CD1c-positive myeloid dendritic cell (primary cell): ENCODE measurements around the gene CD2AP.
"Not testable (repeated sequence)": the region's sequence is repeated elsewhere in the genome, so short reads cannot be mapped to it uniquely, and the experiment has no call there.

Experiments
- DNase-seq: peaks from one replicate; pipeline ENCODE4 v3.0.0-alpha.2; 2016; ENCODE audit errors: extremely low spot score

CD2AP gene

GRCh38 chr6:47563162-47563561, 85.6 kb downstream of the CD2AP start:
- no peak for DNase-seq

GRCh38 chr6:47566602-47567001, 89.0 kb downstream of the CD2AP start:
- DNase-seq, result not testable (repeated sequence)

GRCh38 chr6:47567586-47567985, 90.0 kb downstream of the CD2AP start:
- no peak for DNase-seq

- no peak for DNase-seq
These were observed 93.9 kb downstream of the CD2AP start for GRCh38 chr6:47571488-47571887.

- no peak for DNase-seq
These were observed 95.5 kb downstream of the CD2AP start for GRCh38 chr6:47573109-47573508.

- no peak for DNase-seq
These were observed 97.2 kb downstream of the CD2AP start for GRCh38 chr6:47574789-47575188.

- DNase-seq, result no peak
These were observed 101.5 kb downstream of the CD2AP start for GRCh38 chr6:47579040-47579439.

- no peak for DNase-seq
These were observed 104.0 kb downstream of the CD2AP start for GRCh38 chr6:47581591-47581990.

- no peak for DNase-seq
These were observed 109.9 kb downstream of the CD2AP start for GRCh38 chr6:47587493-47587892.

- no peak for DNase-seq
These were observed 114.7 kb downstream of the CD2AP start for GRCh38 chr6:47592131-47592840.

- no peak for DNase-seq
These were observed 116.4 kb downstream of the CD2AP start for GRCh38 chr6:47593979-47594378.

- DNase-seq, result no peak
These were observed 118.2 kb downstream of the CD2AP start for GRCh38 chr6:47595785-47596184.

GRCh38 chr6:47598367-47598766, 120.8 kb downstream of the CD2AP start:
- DNase-seq, result no peak

GRCh38 chr6:47599512-47599911, 121.9 kb downstream of the CD2AP start:
- DNase-seq, result no peak

GRCh38 chr6:47603227-47603626, 125.6 kb downstream of the CD2AP start:
- DNase-seq, result no peak

GRCh38 chr6:47603995-47604394, 126.4 kb downstream of the CD2AP start:
- DNase-seq, result no peak

GRCh38 chr6:47621838-47622449, 144.4 kb downstream of the CD2AP start:
- no peak for DNase-seq

GRCh38 chr6:47626782-47627181, 149.2 kb downstream of the CD2AP start:
- no peak for DNase-seq

- DNase-seq, result no peak
These were observed 151.1 kb downstream of the CD2AP start for GRCh38 chr6:47628448-47629272.

- DNase-seq, result no peak
These were observed 152.4 kb downstream of the CD2AP start for GRCh38 chr6:47629954-47630353.

- no peak for DNase-seq
These were observed 153.0 kb downstream of the CD2AP start for GRCh38 chr6:47630587-47630986.

- peak; percentile 59 for DNase-seq
These were observed 153.7 kb downstream of the CD2AP start for GRCh38 chr6:47631269-47631772.

GRCh38 chr6:47631797-47632196, 154.2 kb downstream of the CD2AP start:
- no peak for DNase-seq
